GM12892 (cell line): ENCODE results near the gene STPG2.

ENCODE experiments used
- POLR2A ChIP-seq: IDR thresholded peaks from 2 replicates; pipeline ENCODE4 v1.6.1; 2011; ENCODE audit warnings: low read depth, low read length, control low read depth
- POLR2AphosphoS5 ChIP-seq: IDR thresholded peaks from 2 replicates; pipeline ENCODE4 v1.6.1; 2011; ENCODE audit warnings: low read depth, low read length, control low read depth

GRCh38 chr4:97593248-97593647 lies 550.0 kb downstream of the STPG2 start:
- TF ChIP-seq POLR2AphosphoS5 (no peak), POLR2A (no peak)
